H9 (cell line): ENCODE measurements around the gene HHATL. TPM values are rescaled to one million over a fixed set of nuclear protein-coding genes. Genes with fewer than 3 reads are reported as not detected.

Experiments
- DNase-seq: peaks from one replicate; pipeline ENCODE4 v3.0.0-alpha.2; 2017
- H2AFZ ChIP-seq: one replicate; pipeline ENCODE4 v1.6.1; 2013; ENCODE audit warnings: mild to moderate bottlenecking, low read length, control low read depth, moderate library complexity
- H2AK5ac ChIP-seq: 2 replicates; pipeline ENCODE4 v1.6.1; 2013; ENCODE audit warnings: low read length, control low read depth, mixed read lengths; ENCODE audit not compliant: insufficient read length
- H2BK120ac ChIP-seq: one replicate; pipeline ENCODE4 v1.6.1; 2013; ENCODE audit warnings: low read depth, mild to moderate bottlenecking, low read length, control low read depth, inconsistent platforms; ENCODE audit not compliant: poor library complexity, severe bottlenecking
- H2BK12ac ChIP-seq: 2 replicates; pipeline ENCODE4 v1.6.1; 2013; ENCODE audit warnings: low read length, control low read depth, mixed read lengths, low read depth; ENCODE audit not compliant: insufficient read length
- H2BK15ac ChIP-seq: 2 replicates; pipeline ENCODE4 v1.6.1; 2013; ENCODE audit warnings: low read depth, low read length, control low read depth
- H2BK20ac ChIP-seq: one replicate; pipeline ENCODE4 v1.6.1; 2013; ENCODE audit warnings: low read depth, mild to moderate bottlenecking, low read length, control low read depth, inconsistent platforms; ENCODE audit not compliant: poor library complexity, severe bottlenecking
- H2BK5ac ChIP-seq: 2 replicates; pipeline ENCODE4 v1.6.1; 2013; ENCODE audit warnings: low read length, control low read depth, mixed read lengths; ENCODE audit not compliant: insufficient read length
- H3K14ac ChIP-seq: 2 replicates; pipeline ENCODE4 v1.6.1; 2013; ENCODE audit warnings: low read length, control low read depth; ENCODE audit not compliant: insufficient read depth
- H3K18ac ChIP-seq: 2 replicates; pipeline ENCODE4 v1.6.1; 2013; ENCODE audit warnings: low read depth, mild to moderate bottlenecking, mixed read lengths, low read length, control low read depth; ENCODE audit not compliant: insufficient read length
- H3K23ac ChIP-seq: 2 replicates; pipeline ENCODE4 v1.6.1; 2013; ENCODE audit warnings: low read length, control low read depth, mixed read lengths, low read depth; ENCODE audit not compliant: insufficient read length
- H3K23me2 ChIP-seq: 2 replicates; pipeline ENCODE4 v1.6.1; 2013; ENCODE audit warnings: low read depth, mild to moderate bottlenecking, mixed read lengths, low read length, control low read depth; ENCODE audit not compliant: insufficient read length, poor library complexity, severe bottlenecking
- H3K27ac ChIP-seq: 2 replicates; pipeline ENCODE4 v1.5.1; 2013; ENCODE audit warnings: low read length, control low read depth, mixed read lengths, low read depth; ENCODE audit not compliant: insufficient read length
- H3K27me3 ChIP-seq: 2 replicates; pipeline ENCODE4 v1.6.1; 2013; ENCODE audit warnings: low read length, control low read depth, inconsistent platforms; ENCODE audit not compliant: insufficient read depth
- H3K4ac ChIP-seq: 2 replicates; pipeline ENCODE4 v1.6.1; 2013; ENCODE audit warnings: low read depth, mild to moderate bottlenecking, control low read depth, inconsistent platforms, low read length, moderate library complexity
- H3K4me1 ChIP-seq: 2 replicates; pipeline ENCODE4 v1.6.1; 2013; ENCODE audit warnings: low read length, control low read depth, inconsistent platforms; ENCODE audit not compliant: insufficient read depth
- H3K4me2 ChIP-seq: 2 replicates; pipeline ENCODE4 v1.6.1; 2013; ENCODE audit warnings: low read length, control low read depth, mixed read lengths; ENCODE audit not compliant: insufficient read length, insufficient read depth
- H3K56ac ChIP-seq: 2 replicates; pipeline ENCODE4 v1.6.1; 2013; ENCODE audit warnings: low read depth, mild to moderate bottlenecking, mixed read lengths, low read length, control low read depth; ENCODE audit not compliant: insufficient read length
- H3K79me1 ChIP-seq: 2 replicates; pipeline ENCODE4 v1.6.1; 2013; ENCODE audit warnings: low read depth, mild to moderate bottlenecking, moderate library complexity, low read length, control low read depth, inconsistent platforms; ENCODE audit not compliant: insufficient read depth, poor library complexity, severe bottlenecking
- H3K79me2 ChIP-seq: 2 replicates; pipeline ENCODE4 v1.6.1; 2013; ENCODE audit warnings: low read length, control low read depth, inconsistent platforms; ENCODE audit not compliant: insufficient read depth
- H3K9ac ChIP-seq: 2 replicates; pipeline ENCODE4 v1.6.1; 2013; ENCODE audit warnings: low read length, control low read depth, mixed read lengths; ENCODE audit not compliant: insufficient read length; ENCODE audit errors: extremely low read depth
- H3K9me3 ChIP-seq: one replicate; pipeline ENCODE4 v1.6.1; 2013; ENCODE audit warnings: low read depth, low read length, inconsistent platforms; ENCODE audit not compliant: control insufficient read depth
- H3T11ph ChIP-seq: one replicate; pipeline ENCODE4 v1.6.1; 2013; ENCODE audit warnings: mild to moderate bottlenecking, low read length, control low read depth, inconsistent platforms
- H4K20me1 ChIP-seq: one replicate; pipeline ENCODE4 v1.6.1; 2013; ENCODE audit not compliant: control insufficient read depth, insufficient read length, insufficient read depth
- H4K5ac ChIP-seq: 2 replicates; pipeline ENCODE4 v1.6.1; 2013; ENCODE audit warnings: low read depth, mild to moderate bottlenecking, mixed read lengths, low read length, control low read depth; ENCODE audit not compliant: insufficient read length
- H4K8ac ChIP-seq: replicated peaks from 2 replicates; pipeline ENCODE4 v1.6.1; 2013; ENCODE audit warnings: low read length, control low read depth, mixed read lengths, low read depth; ENCODE audit not compliant: insufficient read length
- H4K91ac ChIP-seq: 2 replicates; pipeline ENCODE4 v1.6.1; 2013; ENCODE audit warnings: low read depth, mild to moderate bottlenecking, moderate library complexity, mixed read lengths, low read length, control low read depth; ENCODE audit not compliant: insufficient read length
- H3K27ac Mint-ChIP-seq, 3 experiments: 2 replicates in 2 of 3; 3 replicates in 1 of 3; pipeline ENCODE4 v1.8.0; 2020 to 2021; ENCODE audit warnings: mixed read lengths in 3 of 3, mild to moderate bottlenecking in 1 of 3, moderate library complexity in 1 of 3
- H3K27me3 Mint-ChIP-seq: 2 replicates; pipeline ENCODE4 v1.8.0; 2021; ENCODE audit warnings: low read depth, mild to moderate bottlenecking, moderate library complexity, mixed read lengths
- H3K36me3 Mint-ChIP-seq, 3 experiments: 2 replicates in 2 of 3; 3 replicates in 1 of 3; pipeline ENCODE4 v1.8.0; 2020 to 2021; ENCODE audit warnings: low read depth in 3 of 3, mixed read lengths in 3 of 3; ENCODE audit not compliant: insufficient read depth in 1 of 3
- H3K4me1 Mint-ChIP-seq, 2 experiments: 2 replicates each; pipeline ENCODE4 v1.8.0; 2020; ENCODE audit warnings: mixed read lengths in 2 of 2
- H3K4me3 Mint-ChIP-seq, 2 experiments: 2 replicates in 1 of 2; 3 replicates in 1 of 2; pipeline ENCODE4 v1.8.0; 2020 to 2021; ENCODE audit warnings: mild to moderate bottlenecking in 2 of 2, mixed read lengths in 2 of 2, moderate library complexity in 1 of 2
- H3K9me3 Mint-ChIP-seq, 2 experiments: 2 replicates in 1 of 2; 3 replicates in 1 of 2; pipeline ENCODE4 v1.8.0; 2020; ENCODE audit warnings: mild to moderate bottlenecking in 2 of 2, mixed read lengths in 2 of 2, moderate library complexity in 1 of 2
- WGBS: extraction: QIAGEN DNeasy Blood & Tissue Kit; methylation state at CpG from one replicate; pipeline ENCODE4 v1.1.7; 2013; ENCODE audit warnings: missing lambda C conversion rate, low lambda C conversion rate, mixed read lengths; ENCODE audit not compliant: insufficient read length; ENCODE audit errors: extremely low coverage; 5-methylcytosine and 5-hydroxymethylcytosine counted together
- total RNA-seq: library from RNA; stranded (reverse); gene quantifications from 2 replicates; pipeline ENCODE4 v1.2.1, GENCODE V29; 2021
- TF ChIP-seq, protein P1 (sequence below): fragments of 200-600 bp; sonication (generic); conservative IDR thresholded peaks from 3 replicates; pipeline ENCODE4 v1.8.0; 2021; ENCODE audit warnings: antibody characterized with exemption, mild to moderate bottlenecking

HHATL gene
- total RNA-seq, 1 experiment from 2014 or later: 0.46 TPM

- TF ChIP-seq, protein P1, sequence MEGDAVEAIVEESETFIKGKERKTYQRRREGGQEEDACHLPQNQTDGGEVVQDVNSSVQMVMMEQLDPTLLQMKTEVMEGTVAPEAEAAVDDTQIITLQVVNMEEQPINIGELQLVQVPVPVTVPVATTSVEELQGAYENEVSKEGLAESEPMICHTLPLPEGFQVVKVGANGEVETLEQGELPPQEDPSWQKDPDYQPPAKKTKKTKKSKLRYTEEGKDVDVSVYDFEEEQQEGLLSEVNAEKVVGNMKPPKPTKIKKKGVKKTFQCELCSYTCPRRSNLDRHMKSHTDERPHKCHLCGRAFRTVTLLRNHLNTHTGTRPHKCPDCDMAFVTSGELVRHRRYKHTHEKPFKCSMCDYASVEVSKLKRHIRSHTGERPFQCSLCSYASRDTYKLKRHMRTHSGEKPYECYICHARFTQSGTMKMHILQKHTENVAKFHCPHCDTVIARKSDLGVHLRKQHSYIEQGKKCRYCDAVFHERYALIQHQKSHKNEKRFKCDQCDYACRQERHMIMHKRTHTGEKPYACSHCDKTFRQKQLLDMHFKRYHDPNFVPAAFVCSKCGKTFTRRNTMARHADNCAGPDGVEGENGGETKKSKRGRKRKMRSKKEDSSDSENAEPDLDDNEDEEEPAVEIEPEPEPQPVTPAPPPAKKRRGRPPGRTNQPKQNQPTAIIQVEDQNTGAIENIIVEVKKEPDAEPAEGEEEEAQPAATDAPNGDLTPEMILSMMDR: no peak
- Histone ChIP-seq H4K20me1 (no peaks in the 10 kb centered on the region), H2BK12ac (no peak overlapping the region), H2AK5ac (no peak overlapping the region), H4K91ac (no peak overlapping the region), H3K9ac (no peak overlapping the region), H4K5ac (no peak overlapping the region), H3K23me2 (no peaks in the 10 kb centered on the region), H3K18ac (no peak overlapping the region), H3K4ac (no peak overlapping the region), H3K4me1 (no peaks in the 10 kb centered on the region), H2BK120ac (no peak overlapping the region), H4K8ac (no peak overlapping the region), H2BK15ac (no peak overlapping the region), H3K79me2 (no peaks in the 10 kb centered on the region), H2AFZ (no peak overlapping the region), H3K23ac (no peak overlapping the region), H3K27me3 (no peaks in the 10 kb centered on the region), H3K9me3 (no peaks in the 10 kb centered on the region), H3K27ac (no peak overlapping the region), H2BK20ac (no peak overlapping the region), H3K56ac (no peak overlapping the region), H3T11ph (no peak overlapping the region), H3K14ac (no peak overlapping the region; the same call in 1 of the 2 replicates), H3K79me1 (no peaks in the 10 kb centered on the region), H3K4me2 (no peak overlapping the region), H2BK5ac (no peak overlapping the region)
- Mint-ChIP-seq H3K9me3 (peaks cover 0 to 2% of the 10 kb centered on the region in 2 experiments; a peak in 1 of 5 replicates), H3K36me3 (peaks cover 2 to 11% (median 6%) of the 10 kb centered on the region in 3 experiments; a peak in 6 of 7 replicates), H3K4me1 (peaks cover 8 to 16% of the 10 kb centered on the region in 2 experiments), H3K27me3 (peaks cover under 1% of the 10 kb centered on the region; the same call in 1 of the 2 replicates), H3K4me3 (no peak overlapping the region), H3K27ac (no peak overlapping the region)
- DNase-seq: no peak
- WGBS: no CpG with 5 or more reads among the region's 38 CpGs
These were observed 38.8 kb downstream of the HHATL start for GRCh38 chr3:42663581-42664437.
